ENCODE results near the gene B4GAT1. TPM values are rescaled to one million over a fixed set of nuclear protein-coding genes. Genes with fewer than 3 reads are reported as not detected.
"Not testable (repeated sequence)": the region's sequence is repeated elsewhere in the genome, so short reads cannot be mapped to it uniquely, and the experiment has no call there.

Gene B4GAT1
- total RNA-seq, 1 experiment from 2014 or later, result 10.6 TPM

DNA sequence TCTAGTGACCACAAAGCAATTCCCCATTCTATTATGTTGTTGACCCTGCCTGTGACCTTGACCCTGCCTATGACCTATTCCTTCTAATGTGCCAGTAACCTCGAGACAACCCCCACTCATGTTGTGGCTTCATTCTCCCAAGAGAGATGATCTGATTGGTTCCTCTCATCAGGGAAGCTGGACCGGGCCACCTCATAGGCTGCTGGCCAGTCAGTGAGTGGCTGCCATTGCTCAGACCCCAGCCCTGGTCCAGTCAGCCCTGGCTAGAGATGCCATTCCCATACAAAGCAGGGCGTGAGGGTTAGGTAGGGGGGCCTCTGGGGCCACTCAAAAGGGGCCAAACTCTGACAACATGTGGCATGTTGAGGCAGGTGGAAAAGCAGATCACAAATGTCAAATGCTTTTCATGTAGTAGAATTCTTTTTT, 12.2 kb upstream of the B4GAT1 start:
- H3K27ac ChIP-seq (ENCODE audit: low read length), result no peak overlapping the region
- H4K20me1 ChIP-seq (ENCODE audit: insufficient read depth, low read depth, low read length), result 0 out of 2 replicates have a peak, but pooled peaks cover 3% of the 10 kb centered on the region
- no peaks in the 10 kb centered on the region for H3K36me3 ChIP-seq (ENCODE audit: insufficient read depth, low read length)
- H3K9ac ChIP-seq (ENCODE audit: low read length), result no peak overlapping the region
- no peak overlapping the region for H3K4me3 ChIP-seq (ENCODE audit: low read length)
- DNase-seq, result no peak
- no peaks in the 10 kb centered on the region for H3K9me3 ChIP-seq (ENCODE audit: low read length)
- H3K79me2 ChIP-seq (ENCODE audit: low read length), result no peaks in the 10 kb centered on the region
- no peaks in the 10 kb centered on the region for H3K27me3 ChIP-seq (ENCODE audit: low read length)
- H3K9me2 ChIP-seq (replicated peaks; ENCODE audit: insufficient read depth, low read length), result no peaks in the 10 kb centered on the region
- no peaks in the 10 kb centered on the region for H3K4me1 ChIP-seq (ENCODE audit: low read length)
- no peak overlapping the region for H2AFZ ChIP-seq (ENCODE audit: low read length)
- no peak overlapping the region for H3K4me2 ChIP-seq (ENCODE audit: low read depth, low read length, poor library complexity, severe bottlenecking)

DNA sequence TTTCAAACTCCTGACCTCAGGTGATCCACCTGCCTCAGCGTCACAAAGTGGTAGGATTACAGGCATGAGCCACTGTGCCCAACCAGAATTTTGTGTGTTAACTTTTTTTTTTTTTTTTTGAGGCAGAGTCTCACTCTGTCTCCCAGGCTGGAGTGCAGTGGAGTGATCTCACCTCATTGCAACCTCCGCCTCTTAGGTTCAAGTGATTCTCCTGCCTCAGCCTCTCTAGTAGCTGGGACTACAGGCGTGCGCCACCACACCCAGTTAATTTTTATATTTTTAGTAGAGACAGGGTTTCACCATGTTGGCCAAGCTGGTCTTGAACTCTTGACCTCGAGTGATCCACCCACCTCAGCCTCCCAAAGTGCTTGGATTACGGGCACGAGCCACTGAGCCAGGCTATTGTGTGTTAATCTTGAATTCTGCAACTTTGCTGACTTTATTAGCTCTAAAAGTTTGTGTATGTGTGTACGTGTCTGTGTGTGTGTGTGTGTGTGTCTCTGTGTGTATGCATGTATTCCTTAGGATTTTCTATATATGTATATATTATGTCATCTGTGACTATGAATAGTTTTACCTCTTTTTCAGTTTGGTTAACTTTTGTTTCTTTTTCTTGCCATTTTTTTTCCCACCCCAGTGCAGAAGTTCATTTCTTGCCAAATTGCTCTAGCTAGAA, 3.3 kb upstream of the B4GAT1 start:
- not testable (repeated sequence) for H3K4me3 ChIP-seq (ENCODE audit: low read length); H3K9me2 ChIP-seq (replicated peaks; ENCODE audit: insufficient read depth, low read length); H2AFZ ChIP-seq (ENCODE audit: low read length); H3K27ac ChIP-seq (ENCODE audit: low read length); H3K4me2 ChIP-seq (ENCODE audit: low read depth, low read length, poor library complexity, severe bottlenecking); H3K27me3 ChIP-seq (ENCODE audit: low read length); H3K36me3 ChIP-seq (ENCODE audit: insufficient read depth, low read length); H3K9ac ChIP-seq (ENCODE audit: low read length); DNase-seq; H3K9me3 ChIP-seq (ENCODE audit: low read length); H4K20me1 ChIP-seq (ENCODE audit: insufficient read depth, low read depth, low read length)
- H3K4me1 ChIP-seq (ENCODE audit: low read length), result peaks cover 30% of the 10 kb centered on the region
- peaks cover 31% of the 10 kb centered on the region for H3K79me2 ChIP-seq (ENCODE audit: low read length)

DNA sequence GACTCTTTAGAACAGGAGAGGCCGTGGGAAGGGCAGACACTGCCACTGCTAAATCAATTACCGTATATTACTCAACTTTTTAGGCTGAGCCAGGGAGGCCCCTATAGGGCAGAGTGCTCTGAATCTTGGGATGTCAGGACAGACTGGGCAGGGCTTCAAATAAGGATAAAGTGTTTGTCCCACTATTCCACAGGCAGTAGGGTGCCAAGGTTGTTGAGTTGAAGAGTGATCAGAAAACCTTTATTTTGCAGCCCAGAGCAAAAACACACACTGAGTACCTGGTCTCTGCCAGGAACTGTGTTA, 1.6 kb upstream of the B4GAT1 start:
- Histone ChIP-seq H3K27ac (ENCODE audit: low read length) (no peak overlapping the region), H3K4me1 (ENCODE audit: low read length) (peaks cover 39% of the 10 kb centered on the region), H3K9ac (ENCODE audit: low read length) (no peak overlapping the region), H3K4me2 (ENCODE audit: low read depth, low read length, poor library complexity, severe bottlenecking) (peak overlapping the region; percentile 99), H3K9me3 (ENCODE audit: low read length) (no peaks in the 10 kb centered on the region), H3K36me3 (ENCODE audit: insufficient read depth, low read length) (peaks cover 1% of the 10 kb centered on the region; the same call in 1 of the 2 replicates), H3K9me2 (replicated peaks; ENCODE audit: insufficient read depth, low read length) (no peaks in the 10 kb centered on the region), H4K20me1 (ENCODE audit: insufficient read depth, low read depth, low read length) (peaks cover 7% of the 10 kb centered on the region; the same call in 1 of the 2 replicates), H3K27me3 (ENCODE audit: low read length) (no peaks in the 10 kb centered on the region), H3K79me2 (ENCODE audit: low read length) (peaks cover 44% of the 10 kb centered on the region), H3K4me3 (ENCODE audit: low read length) (no peak overlapping the region; the same call in 1 of the 2 replicates), H2AFZ (ENCODE audit: low read length) (no peak overlapping the region)
- DNase-seq, result no peak

DNA sequence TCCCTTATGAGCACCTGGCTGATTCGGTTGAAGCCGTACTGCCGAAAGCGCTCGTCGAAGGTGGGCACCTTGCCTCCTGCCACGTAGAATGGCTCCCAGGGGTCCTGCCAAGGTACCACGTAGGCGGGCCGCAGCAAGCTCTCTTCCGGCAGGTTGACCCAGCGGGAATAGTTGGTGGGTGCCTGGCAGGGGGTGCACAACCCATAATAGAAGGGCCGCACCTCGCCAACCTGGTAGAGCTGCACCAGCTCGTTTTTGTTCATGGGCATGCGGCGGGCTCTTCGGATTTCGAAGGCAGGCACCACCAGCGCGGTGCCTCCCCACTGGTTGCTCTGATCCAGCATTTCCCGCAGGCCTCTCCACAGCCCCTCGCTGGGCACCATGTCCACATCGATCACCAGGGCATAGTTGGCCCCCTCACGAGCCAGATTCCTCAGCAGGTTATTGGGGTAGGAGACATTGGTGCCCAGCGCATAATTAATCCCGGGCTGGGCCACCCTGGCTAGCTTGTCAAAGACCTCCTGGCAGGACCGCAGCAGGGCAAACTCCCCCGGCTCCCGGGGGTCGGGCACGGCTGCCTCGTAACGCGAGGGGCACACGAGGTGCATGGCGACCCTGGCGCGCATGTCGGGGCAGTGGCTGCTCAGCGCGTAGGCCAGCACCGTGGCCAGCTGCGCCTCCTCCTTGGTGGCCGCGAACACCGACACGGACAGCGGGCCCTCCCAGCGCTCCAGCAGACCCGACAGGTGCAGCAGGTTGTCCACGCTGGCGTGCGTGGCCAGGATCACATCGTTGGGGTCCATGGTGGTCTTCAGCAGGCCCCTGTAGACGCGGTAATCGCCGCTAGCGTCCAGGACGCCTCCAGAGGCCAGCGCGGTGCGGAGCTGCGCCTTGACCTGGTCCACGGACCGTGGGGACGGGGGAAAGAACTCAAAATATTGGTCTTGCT, 679 bp downstream of the B4GAT1 start:
- Histone ChIP-seq H3K9ac (ENCODE audit: low read length) (peak overlapping the region; percentile 97), H3K9me2 (replicated peaks; ENCODE audit: insufficient read depth, low read length) (no peaks in the 10 kb centered on the region), H3K9me3 (ENCODE audit: low read length) (no peaks in the 10 kb centered on the region), H3K4me1 (ENCODE audit: low read length) (peaks cover 50% of the 10 kb centered on the region), H3K4me2 (ENCODE audit: low read depth, low read length, poor library complexity, severe bottlenecking) (peak overlapping the region; percentile 91), H3K27ac (ENCODE audit: low read length) (peak overlapping the region; percentile 64; the same call in 1 of the 2 replicates), H3K4me3 (ENCODE audit: low read length) (peak overlapping the region; percentile 99), H2AFZ (ENCODE audit: low read length) (peak overlapping the region; percentile 96; the same call in 1 of the 2 replicates), H3K36me3 (ENCODE audit: insufficient read depth, low read length) (no peaks in the 10 kb centered on the region), H4K20me1 (ENCODE audit: insufficient read depth, low read depth, low read length) (peaks cover 16% of the 10 kb centered on the region; the same call in 1 of the 2 replicates), H3K27me3 (ENCODE audit: low read length) (no peaks in the 10 kb centered on the region), H3K79me2 (ENCODE audit: low read length) (peaks cover 58% of the 10 kb centered on the region)
- no peak for DNase-seq

DNA sequence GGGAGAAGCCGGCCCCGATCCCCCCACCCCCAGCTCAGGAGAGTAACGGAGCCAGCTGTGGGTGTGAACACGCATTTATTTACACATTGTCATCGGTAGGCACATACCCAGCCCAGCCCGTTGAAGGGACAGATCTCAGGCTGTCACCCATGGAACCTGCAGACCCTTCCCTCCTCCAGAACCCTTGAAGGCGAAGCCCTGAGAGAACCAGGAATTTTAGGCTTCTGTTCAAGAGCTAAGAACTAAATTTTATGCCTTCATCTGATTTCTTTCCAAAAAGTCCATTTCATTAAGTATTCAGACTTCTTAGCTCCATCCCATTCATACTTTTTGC, 2.1 kb downstream of the B4GAT1 start:
- H3K27ac ChIP-seq (ENCODE audit: low read length), result peak overlapping the region; percentile 67
- H3K27me3 ChIP-seq (ENCODE audit: low read length), result no peaks in the 10 kb centered on the region
- no peak for DNase-seq
- H3K79me2 ChIP-seq (ENCODE audit: low read length), result peaks cover 58% of the 10 kb centered on the region
- H3K36me3 ChIP-seq (ENCODE audit: insufficient read depth, low read length), result no peaks in the 10 kb centered on the region
- H3K9me2 ChIP-seq (replicated peaks; ENCODE audit: insufficient read depth, low read length), result no peaks in the 10 kb centered on the region
- H3K4me2 ChIP-seq (ENCODE audit: low read depth, low read length, poor library complexity, severe bottlenecking), result peak overlapping the region; percentile 91
- H3K9me3 ChIP-seq (ENCODE audit: low read length), result no peaks in the 10 kb centered on the region
- peaks cover 16% of the 10 kb centered on the region; the same call in 1 of the 2 replicates for H4K20me1 ChIP-seq (ENCODE audit: insufficient read depth, low read depth, low read length)
- H2AFZ ChIP-seq (ENCODE audit: low read length), result no peak overlapping the region; the same call in 1 of the 2 replicates
- H3K4me3 ChIP-seq (ENCODE audit: low read length), result peak overlapping the region; percentile 99
- peaks cover 50% of the 10 kb centered on the region for H3K4me1 ChIP-seq (ENCODE audit: low read length)
- peak overlapping the region; percentile 97 for H3K9ac ChIP-seq (ENCODE audit: low read length)

DNA sequence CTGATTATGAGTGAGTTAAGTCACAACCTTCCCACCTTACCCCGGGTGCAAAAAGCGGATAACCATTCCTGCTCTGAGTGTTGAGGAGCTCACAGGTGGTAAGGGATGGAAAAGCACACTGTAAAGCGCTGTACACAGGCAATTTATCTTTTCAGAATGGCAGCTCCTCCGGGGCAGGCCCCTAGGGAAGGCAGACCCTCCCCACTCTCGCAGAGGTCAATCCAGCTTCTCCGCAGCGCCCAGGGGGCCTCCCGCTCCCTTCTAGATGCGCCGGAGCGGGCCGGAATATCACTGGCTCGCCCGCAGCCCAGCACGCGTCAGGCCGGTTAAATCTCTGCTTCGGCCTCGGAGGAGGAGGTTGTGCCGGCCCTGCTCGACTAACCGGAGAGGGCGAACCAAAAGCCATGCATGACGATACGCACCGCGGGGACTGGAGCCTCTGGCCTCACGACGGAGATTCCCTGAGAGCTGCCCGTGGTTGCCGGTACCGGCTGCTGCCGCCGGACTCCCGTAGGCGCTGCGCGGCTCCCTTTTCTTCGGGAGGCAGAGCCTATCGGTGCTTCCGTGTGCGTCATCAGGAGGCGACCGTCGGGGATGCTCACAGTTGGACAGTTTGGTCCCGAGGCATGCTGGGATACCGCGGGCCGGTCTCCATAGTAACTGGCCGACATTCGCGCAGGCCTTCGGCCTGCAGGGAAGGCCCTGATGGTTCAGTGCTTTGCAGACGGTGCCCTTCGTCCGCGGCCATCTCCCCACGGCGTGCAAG, 2.7 kb downstream of the B4GAT1 start, which contains the start of gene BRMS1:
BRMS1 (minus strand) TSS at position 555 of the 766 bp plus-strand sequence. CDS start 2,870 bp downstream, outside the sequence.
- H3K9me2 ChIP-seq (replicated peaks; ENCODE audit: insufficient read depth, low read length), result no peaks in the 10 kb centered on the region
- peaks cover 55% of the 10 kb centered on the region for H3K79me2 ChIP-seq (ENCODE audit: low read length)
- no peaks in the 10 kb centered on the region for H3K27me3 ChIP-seq (ENCODE audit: low read length)
- H3K4me2 ChIP-seq (ENCODE audit: low read depth, low read length, poor library complexity, severe bottlenecking), result peak within 1 kb of the TSS; percentile 91
- H3K4me1 ChIP-seq (ENCODE audit: low read length), result peaks cover 50% of the 10 kb centered on the region
- H3K9ac ChIP-seq (ENCODE audit: low read length), result peak within 1 kb of the TSS; percentile 97
- no peaks in the 10 kb centered on the region for H3K36me3 ChIP-seq (ENCODE audit: insufficient read depth, low read length)
- no peaks in the 10 kb centered on the region for H3K9me3 ChIP-seq (ENCODE audit: low read length)
- H3K27ac ChIP-seq (ENCODE audit: low read length), result peak within 1 kb of the TSS; percentile 67
- peaks cover 16% of the 10 kb centered on the region; the same call in 1 of the 2 replicates for H4K20me1 ChIP-seq (ENCODE audit: insufficient read depth, low read depth, low read length)
- no peak within 1 kb of the TSS; the same call in 1 of the 2 replicates for H2AFZ ChIP-seq (ENCODE audit: low read length)
- peak within 1 kb of the TSS; percentile 99 for H3K4me3 ChIP-seq (ENCODE audit: low read length)
- DNase-seq, result peak; percentile 98

DNA sequence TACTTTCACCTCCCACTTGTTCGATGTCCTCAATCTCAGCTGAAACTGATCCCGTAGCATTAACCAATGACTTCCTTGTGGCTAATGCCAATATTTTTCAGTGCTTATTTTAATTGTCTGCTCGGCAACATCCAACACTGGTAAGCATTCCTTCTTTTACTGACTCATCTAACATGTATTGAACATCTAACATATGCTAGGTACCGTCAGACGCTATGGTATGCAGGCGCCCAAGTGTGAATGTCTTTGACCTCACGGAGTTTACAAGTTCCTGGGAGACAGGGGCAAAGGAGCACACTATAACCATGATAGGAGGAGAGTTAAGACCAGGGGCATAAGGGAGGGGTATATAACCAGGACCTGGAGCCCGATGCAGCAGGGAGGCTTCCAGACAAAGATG, 4.3 kb downstream of the B4GAT1 start:
- Histone ChIP-seq H3K4me1 (ENCODE audit: low read length) (peaks cover 39% of the 10 kb centered on the region), H3K9me2 (replicated peaks; ENCODE audit: insufficient read depth, low read length) (no peaks in the 10 kb centered on the region), H3K36me3 (ENCODE audit: insufficient read depth, low read length) (no peaks in the 10 kb centered on the region), H3K79me2 (ENCODE audit: low read length) (peaks cover 46% of the 10 kb centered on the region), H3K4me3 (ENCODE audit: low read length) (peak overlapping the region; percentile 99), H3K9ac (ENCODE audit: low read length) (peak overlapping the region; percentile 97), H2AFZ (ENCODE audit: low read length) (no peak overlapping the region), H3K9me3 (ENCODE audit: low read length) (no peaks in the 10 kb centered on the region), H4K20me1 (ENCODE audit: insufficient read depth, low read depth, low read length) (peaks cover 16% of the 10 kb centered on the region; the same call in 1 of the 2 replicates), H3K27ac (ENCODE audit: low read length) (no peak overlapping the region), H3K27me3 (ENCODE audit: low read length) (no peaks in the 10 kb centered on the region), H3K4me2 (ENCODE audit: low read depth, low read length, poor library complexity, severe bottlenecking) (peak overlapping the region; percentile 91)
- DNase-seq, result no peak

All from Karpas-422 (cell line).